Measurements from ENCODE around the gene IFNA4. TPM values are rescaled to one million over a fixed set of nuclear protein-coding genes. Genes with fewer than 3 reads are reported as not detected.
"Not testable (repeated sequence)": the region's sequence is repeated elsewhere in the genome, so short reads cannot be mapped to it uniquely, and the experiment has no call there.

IFNA4 gene
- total and polyA plus RNA-seq, 2 donors (not counting 1 experiment from before 2014, with no cell fraction given): not detected

DNA sequence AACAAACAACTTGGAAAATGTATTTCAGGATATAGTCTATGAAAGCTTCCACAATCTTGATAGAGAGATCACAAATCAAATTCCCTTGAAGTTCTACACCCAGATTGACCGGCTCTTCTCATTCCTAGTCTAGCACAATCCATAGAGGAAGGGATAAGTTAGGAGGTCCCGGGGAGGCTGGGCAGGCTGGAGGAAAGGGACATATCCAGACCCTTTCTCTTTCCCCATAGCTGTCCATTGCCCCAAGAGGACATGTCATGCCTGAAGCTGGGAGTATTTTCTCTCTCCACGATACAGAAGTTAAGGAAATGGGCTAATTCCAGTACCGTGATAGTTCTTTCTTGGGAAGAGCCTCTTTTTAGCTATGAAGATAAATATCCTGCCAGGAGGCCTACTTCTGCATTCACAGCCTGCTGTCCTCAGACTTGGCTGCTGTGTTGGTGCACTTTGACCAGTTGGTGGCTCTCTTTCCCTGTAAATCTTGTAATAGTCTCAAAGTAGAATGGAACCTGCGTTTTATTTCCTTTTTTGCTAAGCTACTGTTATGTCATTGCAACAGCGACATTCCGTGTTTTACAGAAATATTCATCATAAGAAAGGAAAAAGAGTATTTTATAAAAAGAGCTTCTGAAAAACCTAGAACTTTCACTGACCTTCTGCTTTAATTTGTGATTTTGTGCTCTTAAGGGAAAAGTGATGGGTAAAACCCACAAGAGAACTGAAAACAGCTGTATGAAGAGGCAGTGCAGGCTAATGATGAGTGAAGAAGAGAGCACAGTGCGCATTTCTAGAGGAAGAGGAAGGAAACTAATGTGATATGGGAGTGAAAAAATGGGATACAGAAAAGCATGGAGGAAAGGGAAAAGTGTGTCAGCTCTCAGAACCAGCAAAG, 48.3 kb upstream of the IFNA4 start:
- H3K4me1 ChIP-seq (ENCODE audit: control insufficient read depth in 2 of 2, insufficient read depth in 2 of 2, low read length in 2 of 2); H3K9me3 ChIP-seq (ENCODE audit: control extremely low read depth in 1 of 3, control insufficient read depth in 2 of 3, insufficient read depth in 1 of 3, low read length in 2 of 3); H3K79me2 ChIP-seq (ENCODE audit: control insufficient read depth, insufficient read depth, low read length); H3K9ac ChIP-seq (ENCODE audit: low read length); POLR2A ChIA-PET; H3K27me3 ChIP-seq (replicated peaks in 1 of 4; ENCODE audit: control extremely low read depth in 1 of 4, control insufficient read depth in 3 of 4, insufficient read depth in 4 of 4, low read length in 3 of 4); H3K36me3 ChIP-seq (replicated peaks in 1 of 2; ENCODE audit: control extremely low read depth in 1 of 2, control insufficient read depth in 1 of 2, extremely low read depth in 1 of 2, insufficient read depth in 2 of 2, low read length in 1 of 2); H3K27ac Mint-ChIP-seq; H3K4me1 Mint-ChIP-seq; H3K9me3 Mint-ChIP-seq (ENCODE audit: insufficient read depth); H3K27ac ChIP-seq (ENCODE audit: low read length in 2 of 2); H3K4me3 Mint-ChIP-seq; H3K4me3 ChIP-seq (ENCODE audit: control extremely low read depth in 1 of 5, extremely low read depth in 1 of 5, insufficient read depth in 1 of 5, low read depth in 2 of 5, low read length in 4 of 5); H4K20me1 ChIP-seq (ENCODE audit: control insufficient read depth, insufficient read depth, low read length, poor library complexity, severe bottlenecking): not testable (repeated sequence)
- H2AFZ ChIP-seq (ENCODE audit: insufficient read depth, low read depth, low read length, poor library complexity, severe bottlenecking): peak overlapping the region; percentile 45
- CTCF ChIA-PET: interaction anchor here (0.8 to 2.1 kb wide), 14 partner anchors 14 to 564 kb away, joined by 3 to 11 read pairs (median 4); no protein-coding TSS in a partner anchor
- ATAC-seq (ENCODE audit: low read depth): peak; percentile 63
- intact Hi-C loops (cut with micrococcal nuclease): loop anchor here (1.0 kb wide), 1 partner anchor 554 kb away; no protein-coding TSS in a partner anchor
- H3K27me3 Mint-ChIP-seq: peaks cover 16% of the 10 kb centered on the region
- 0% methylated on average over 2 of the region's 8 CpGs for WGBS (ENCODE audit: insufficient coverage)
- H3K4me2 ChIP-seq (replicated peaks; ENCODE audit: low read depth, low read length, poor library complexity, severe bottlenecking): peak overlapping the region; percentile 19
- TF ChIP-seq, protein P1, sequence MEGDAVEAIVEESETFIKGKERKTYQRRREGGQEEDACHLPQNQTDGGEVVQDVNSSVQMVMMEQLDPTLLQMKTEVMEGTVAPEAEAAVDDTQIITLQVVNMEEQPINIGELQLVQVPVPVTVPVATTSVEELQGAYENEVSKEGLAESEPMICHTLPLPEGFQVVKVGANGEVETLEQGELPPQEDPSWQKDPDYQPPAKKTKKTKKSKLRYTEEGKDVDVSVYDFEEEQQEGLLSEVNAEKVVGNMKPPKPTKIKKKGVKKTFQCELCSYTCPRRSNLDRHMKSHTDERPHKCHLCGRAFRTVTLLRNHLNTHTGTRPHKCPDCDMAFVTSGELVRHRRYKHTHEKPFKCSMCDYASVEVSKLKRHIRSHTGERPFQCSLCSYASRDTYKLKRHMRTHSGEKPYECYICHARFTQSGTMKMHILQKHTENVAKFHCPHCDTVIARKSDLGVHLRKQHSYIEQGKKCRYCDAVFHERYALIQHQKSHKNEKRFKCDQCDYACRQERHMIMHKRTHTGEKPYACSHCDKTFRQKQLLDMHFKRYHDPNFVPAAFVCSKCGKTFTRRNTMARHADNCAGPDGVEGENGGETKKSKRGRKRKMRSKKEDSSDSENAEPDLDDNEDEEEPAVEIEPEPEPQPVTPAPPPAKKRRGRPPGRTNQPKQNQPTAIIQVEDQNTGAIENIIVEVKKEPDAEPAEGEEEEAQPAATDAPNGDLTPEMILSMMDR (IDR thresholded peaks at IDR 0.05): peak; percentile 64
- DNase-seq: peak; percentile 62

DNA sequence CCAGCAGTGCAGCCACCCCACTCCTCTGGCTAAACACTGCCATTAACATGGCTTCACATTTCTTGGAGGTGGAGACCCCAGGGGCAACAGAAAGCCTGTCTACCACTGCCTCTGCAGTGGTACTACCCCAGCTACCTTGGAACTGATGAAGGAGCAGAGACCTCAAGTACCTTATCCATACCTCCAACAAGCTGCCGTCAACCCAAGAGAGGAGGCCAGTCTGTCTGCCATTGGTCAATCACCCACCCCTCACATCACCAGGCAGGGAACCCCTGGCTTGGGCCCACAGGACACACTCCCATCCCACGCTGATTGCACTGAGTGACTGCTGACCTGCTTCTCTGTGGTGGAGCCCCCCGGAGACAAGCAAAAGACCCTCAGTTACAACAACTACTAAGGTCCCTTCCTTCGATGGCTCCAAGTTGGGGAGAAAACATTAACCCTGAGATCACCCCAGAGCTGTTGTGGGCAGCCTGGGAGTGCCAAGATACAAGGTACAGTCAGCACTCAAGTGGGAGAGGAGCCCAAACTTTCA, 46.8 kb upstream of the IFNA4 start:
- intact Hi-C loops (cut with micrococcal nuclease): no loop called here
- ChIA-PET POLR2A (no interaction called here), CTCF (interaction anchor here (0.8 to 2.1 kb wide), 2 partner anchors 10 to 15 kb away, joined by 3 to 6 read pairs; no protein-coding TSS in a partner anchor)
- no peaks in the 10 kb centered on the region for H3K9me3 ChIP-seq (ENCODE audit: control extremely low read depth in 1 of 3, control insufficient read depth in 2 of 3, insufficient read depth in 1 of 3, low read length in 2 of 3)
- H3K27me3 ChIP-seq (replicated peaks in 1 of 4; ENCODE audit: control extremely low read depth in 1 of 4, control insufficient read depth in 3 of 4, insufficient read depth in 4 of 4, low read length in 3 of 4): no peaks in the 10 kb centered on the region
- Mint-ChIP-seq H3K4me1 (peaks cover 6% of the 10 kb centered on the region), H3K9me3 (ENCODE audit: insufficient read depth) (no peaks in the 10 kb centered on the region), H3K27me3 (peaks cover 16% of the 10 kb centered on the region), H3K4me3 (no peak overlapping the region), H3K27ac (no peak overlapping the region)
- 85% methylated on average over 3 of the region's 4 CpGs for WGBS (ENCODE audit: insufficient coverage)
- DNase-seq (no peak), ATAC-seq (ENCODE audit: low read depth) (no peak)
- H3K4me3 ChIP-seq (ENCODE audit: control extremely low read depth in 1 of 5, extremely low read depth in 1 of 5, insufficient read depth in 1 of 5, low read depth in 2 of 5, low read length in 4 of 5): no peak overlapping the region
- no peaks in the 10 kb centered on the region for H3K36me3 ChIP-seq (replicated peaks in 1 of 2; ENCODE audit: control extremely low read depth in 1 of 2, control insufficient read depth in 1 of 2, extremely low read depth in 1 of 2, insufficient read depth in 2 of 2, low read length in 1 of 2)
- no peaks in the 10 kb centered on the region for H3K79me2 ChIP-seq (ENCODE audit: control insufficient read depth, insufficient read depth, low read length)
- no peak overlapping the region for H3K4me2 ChIP-seq (replicated peaks; ENCODE audit: low read depth, low read length, poor library complexity, severe bottlenecking)
- H3K27ac ChIP-seq (ENCODE audit: low read length in 2 of 2): no peak overlapping the region
- TF ChIP-seq EZH2 (IDR thresholded peaks at IDR 0.05; ENCODE audit: borderline replicate concordance, insufficient read depth, low read depth, low read length, poor library complexity, severe bottlenecking): no peak
- TF ChIP-seq, protein P1 (IDR thresholded peaks at IDR 0.05): no peak
- H3K4me1 ChIP-seq (ENCODE audit: control insufficient read depth in 2 of 2, insufficient read depth in 2 of 2, low read length in 2 of 2): no peaks in the 10 kb centered on the region
- H2AFZ ChIP-seq (ENCODE audit: insufficient read depth, low read depth, low read length, poor library complexity, severe bottlenecking): no peak overlapping the region
- no peak overlapping the region for H3K9ac ChIP-seq (ENCODE audit: low read length)
- H4K20me1 ChIP-seq (ENCODE audit: control insufficient read depth, insufficient read depth, low read length, poor library complexity, severe bottlenecking): no peaks in the 10 kb centered on the region
